OCI-LY1 (cell line): ENCODE measurements around the gene UFSP2.

Experiments used
- H2AFZ ChIP-seq: fragments of 200-600 bp; sonication (generic), shearing (Covaris generic); 2 replicates; pipeline ENCODE4 v1.6.0; 2014; ENCODE audit warnings: antibody characterized with exemption, mild to moderate bottlenecking, low read length
- H3F3A ChIP-seq: fragments of 200-600 bp; sonication (generic), shearing (Covaris generic); 2 replicates; pipeline ENCODE4 v1.6.0; 2014; ENCODE audit warnings: mild to moderate bottlenecking, antibody characterized with exemption, low read length, moderate library complexity; ENCODE audit not compliant: insufficient read depth
- H3K27ac ChIP-seq: fragments of 200-600 bp; sonication (generic); 2 replicates; pipeline ENCODE4 v1.5.1; 2014; ENCODE audit warnings: low read length, mixed run types, mild to moderate bottlenecking, low read depth; ENCODE audit not compliant: poor library complexity, severe bottlenecking
- H3K27me3 ChIP-seq: fragments of 200-600 bp; sonication (generic); 2 replicates; pipeline ENCODE4 v1.6.0; 2014; ENCODE audit warnings: antibody characterized with exemption, mild to moderate bottlenecking, low read length, moderate library complexity; ENCODE audit not compliant: insufficient read depth
- H3K36me3 ChIP-seq: fragments of 200-600 bp; sonication (generic); 2 replicates; pipeline ENCODE4 v1.6.1; 2014; ENCODE audit warnings: mild to moderate bottlenecking, antibody characterized with exemption, low read length, moderate library complexity, mixed read lengths; ENCODE audit not compliant: insufficient read depth
- H3K4me1 ChIP-seq: fragments of 200-600 bp; sonication (generic); 2 replicates; pipeline ENCODE4 v1.5.1; 2014; ENCODE audit warnings: mild to moderate bottlenecking, low read length, moderate library complexity; ENCODE audit not compliant: insufficient read depth, severe bottlenecking
- H3K4me2 ChIP-seq: fragments of 200-600 bp; sonication (generic), shearing (Covaris generic); 2 replicates; pipeline ENCODE4 v1.6.1; 2014; ENCODE audit warnings: low read length
- H3K4me3 ChIP-seq: fragments of 200-600 bp; sonication (generic); 2 replicates; pipeline ENCODE4 v1.5.1; 2014; ENCODE audit warnings: low read length, low read depth, mild to moderate bottlenecking, mixed read lengths; ENCODE audit not compliant: poor library complexity, severe bottlenecking
- H3K79me2 ChIP-seq: fragments of 200-600 bp; shearing (Covaris generic); 2 replicates; pipeline ENCODE4 v1.6.1; 2016; ENCODE audit warnings: mixed run types, low read length, mixed read lengths; ENCODE audit not compliant: insufficient read depth
- H3K9ac ChIP-seq: fragments of 200-600 bp; sonication (generic), shearing (Covaris generic); 2 replicates; pipeline ENCODE4 v1.6.1; 2014; ENCODE audit warnings: mild to moderate bottlenecking, low read length, mixed read lengths
- H3K9me2 ChIP-seq: fragments of 200-600 bp; sonication (generic), shearing (Covaris generic); 2 replicates; pipeline ENCODE4 v1.6.1; 2014; ENCODE audit warnings: low read depth, mild to moderate bottlenecking, low read length, mixed read lengths
- H3K9me3 ChIP-seq: fragments of 200-600 bp; shearing (Covaris generic); 2 replicates; pipeline ENCODE4 v1.6.1; 2014; ENCODE audit warnings: low read length, mixed read lengths
- H4K20me1 ChIP-seq: fragments of 200-600 bp; sonication (generic), shearing (Covaris generic); 2 replicates; pipeline ENCODE4 v1.6.0; 2016; ENCODE audit warnings: mild to moderate bottlenecking, low read length; ENCODE audit not compliant: insufficient read depth
- CTCF ChIP-seq: fragments of 200-600 bp; sonication (generic), shearing (Covaris generic); IDR thresholded peaks from 2 replicates; pipeline ENCODE4 v1.5.1; 2017; ENCODE audit warnings: mild to moderate bottlenecking, antibody characterized with exemption, low read length, moderate library complexity, mixed read lengths
- EZH2 ChIP-seq: fragments of 200-600 bp; sonication (generic), shearing (Covaris generic); IDR thresholded peaks from 2 replicates; pipeline ENCODE4 v1.8.0; 2017; ENCODE audit warnings: borderline replicate concordance, mixed run types, mild to moderate bottlenecking, antibody characterized with exemption, low read length, moderate library complexity, mixed read lengths

Gene UFSP2

GRCh38 chr4:185464183-185464582 is 38.4 kb upstream of the UFSP2 start:
- no peaks in the 10 kb centered on the region for H4K20me1 ChIP-seq
- H3K27me3 ChIP-seq, result no peaks in the 10 kb centered on the region; the same call in 1 of the 2 replicates
- H3F3A ChIP-seq, result no peaks in the 10 kb centered on the region
- no peak overlapping the region for H3K27ac ChIP-seq
- no peak overlapping the region for H3K4me3 ChIP-seq
- peaks cover 4% of the 10 kb centered on the region for H3K4me1 ChIP-seq
- no peak overlapping the region for H3K4me2 ChIP-seq
- no peak overlapping the region for H2AFZ ChIP-seq
- TF ChIP-seq CTCF, result no peak
- TF ChIP-seq EZH2, result no peak
- H3K36me3 ChIP-seq, result no peaks in the 10 kb centered on the region
- H3K9ac ChIP-seq, result no peak overlapping the region
- no peaks in the 10 kb centered on the region for H3K9me2 ChIP-seq
- no peaks in the 10 kb centered on the region for H3K79me2 ChIP-seq
- H3K9me3 ChIP-seq, result no peaks in the 10 kb centered on the region

GRCh38 chr4:185463541-185463940 is 37.8 kb upstream of the UFSP2 start:
- Histone ChIP-seq H3K79me2 (no peaks in the 10 kb centered on the region), H3K27ac (no peak overlapping the region), H3K27me3 (no peaks in the 10 kb centered on the region), H3K4me1 (no peaks in the 10 kb centered on the region), H3K9me3 (no peaks in the 10 kb centered on the region), H2AFZ (no peak overlapping the region), H3K36me3 (no peaks in the 10 kb centered on the region), H3K4me3 (no peak overlapping the region), H3K9ac (no peak overlapping the region), H3F3A (no peaks in the 10 kb centered on the region), H3K4me2 (no peak overlapping the region), H3K9me2 (no peaks in the 10 kb centered on the region), H4K20me1 (no peaks in the 10 kb centered on the region)
- TF ChIP-seq CTCF (no peak), EZH2 (no peak)

- no peak overlapping the region for H3K4me3 ChIP-seq
- H3K9me3 ChIP-seq, result no peaks in the 10 kb centered on the region
- no peak overlapping the region for H3K4me2 ChIP-seq
- H3K9ac ChIP-seq, result no peak overlapping the region
- no peaks in the 10 kb centered on the region for H3K4me1 ChIP-seq
- H3K36me3 ChIP-seq, result no peaks in the 10 kb centered on the region
- H3F3A ChIP-seq, result no peaks in the 10 kb centered on the region
- TF ChIP-seq EZH2, result no peak
- no peaks in the 10 kb centered on the region for H3K9me2 ChIP-seq
- no peaks in the 10 kb centered on the region for H3K79me2 ChIP-seq
- no peak overlapping the region for H3K27ac ChIP-seq
- no peaks in the 10 kb centered on the region for H3K27me3 ChIP-seq
- H4K20me1 ChIP-seq, result no peaks in the 10 kb centered on the region
- no peak overlapping the region for H2AFZ ChIP-seq
Observed at GRCh38 chr4:185461565-185461964, 35.8 kb upstream of the UFSP2 start.

- no peaks in the 10 kb centered on the region for H3K79me2 ChIP-seq
- no peaks in the 10 kb centered on the region for H3K27me3 ChIP-seq
- TF ChIP-seq CTCF, result no peak
- TF ChIP-seq EZH2, result no peak
- no peak overlapping the region for H2AFZ ChIP-seq
- H3K4me2 ChIP-seq, result no peak overlapping the region
- no peak overlapping the region for H3K9ac ChIP-seq
- H4K20me1 ChIP-seq, result no peaks in the 10 kb centered on the region
- H3K27ac ChIP-seq, result no peak overlapping the region
- no peak overlapping the region for H3K4me3 ChIP-seq
- H3K9me2 ChIP-seq, result no peaks in the 10 kb centered on the region
- H3K4me1 ChIP-seq, result no peaks in the 10 kb centered on the region
- no peaks in the 10 kb centered on the region for H3K36me3 ChIP-seq
- H3K9me3 ChIP-seq, result no peaks in the 10 kb centered on the region
- H3F3A ChIP-seq, result no peaks in the 10 kb centered on the region
Observed at GRCh38 chr4:185457136-185457535, 31.4 kb upstream of the UFSP2 start.
